ENCODE data around the gene CFAP74. TPM values are rescaled to one million over a fixed set of nuclear protein-coding genes. Genes with fewer than 3 reads are reported as not detected.

The CFAP74 gene
- total RNA-seq, 1 experiment from 2014 or later: not detected

DNA sequence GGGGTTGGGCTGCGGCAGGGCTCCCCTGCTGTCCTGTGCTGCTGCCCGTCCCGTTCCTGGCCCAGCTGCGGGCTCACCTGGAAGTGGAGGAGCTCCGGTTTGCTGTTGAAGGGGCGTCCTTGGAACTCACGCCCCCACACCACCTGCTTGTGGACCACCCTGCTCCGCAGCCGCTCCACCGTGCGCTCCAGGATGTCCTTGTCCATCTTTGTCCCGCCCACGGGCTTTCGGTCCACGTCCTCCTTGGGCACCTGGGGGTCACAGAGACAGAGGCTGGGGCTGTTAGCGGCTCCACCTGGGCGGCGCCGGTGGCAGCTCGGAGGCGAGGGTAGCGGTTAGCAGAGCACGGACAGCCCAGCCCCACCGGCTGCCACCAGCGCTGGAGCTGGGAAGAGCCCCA lies 38.8 kb downstream of the CFAP74 start:
- no peak for TF ChIP-seq EZH2 (IDR thresholded peaks at IDR 0.05; ENCODE audit: borderline replicate concordance, low read depth, low read length, poor library complexity, severe bottlenecking)
- TF ChIP-seq, protein P1, sequence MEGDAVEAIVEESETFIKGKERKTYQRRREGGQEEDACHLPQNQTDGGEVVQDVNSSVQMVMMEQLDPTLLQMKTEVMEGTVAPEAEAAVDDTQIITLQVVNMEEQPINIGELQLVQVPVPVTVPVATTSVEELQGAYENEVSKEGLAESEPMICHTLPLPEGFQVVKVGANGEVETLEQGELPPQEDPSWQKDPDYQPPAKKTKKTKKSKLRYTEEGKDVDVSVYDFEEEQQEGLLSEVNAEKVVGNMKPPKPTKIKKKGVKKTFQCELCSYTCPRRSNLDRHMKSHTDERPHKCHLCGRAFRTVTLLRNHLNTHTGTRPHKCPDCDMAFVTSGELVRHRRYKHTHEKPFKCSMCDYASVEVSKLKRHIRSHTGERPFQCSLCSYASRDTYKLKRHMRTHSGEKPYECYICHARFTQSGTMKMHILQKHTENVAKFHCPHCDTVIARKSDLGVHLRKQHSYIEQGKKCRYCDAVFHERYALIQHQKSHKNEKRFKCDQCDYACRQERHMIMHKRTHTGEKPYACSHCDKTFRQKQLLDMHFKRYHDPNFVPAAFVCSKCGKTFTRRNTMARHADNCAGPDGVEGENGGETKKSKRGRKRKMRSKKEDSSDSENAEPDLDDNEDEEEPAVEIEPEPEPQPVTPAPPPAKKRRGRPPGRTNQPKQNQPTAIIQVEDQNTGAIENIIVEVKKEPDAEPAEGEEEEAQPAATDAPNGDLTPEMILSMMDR (conservative IDR thresholded peaks at IDR 0.05; ENCODE audit: low read depth, low read length): no peak
- Histone ChIP-seq H3K4me1 (ENCODE audit: insufficient read depth, low read length, poor library complexity, severe bottlenecking) (peaks cover 3% of the 10 kb centered on the region), H3K27ac (ENCODE audit: low read depth, low read length, poor library complexity, severe bottlenecking) (no peak overlapping the region), H3K4me3 (ENCODE audit: low read depth, low read length, poor library complexity, severe bottlenecking) (no peak overlapping the region), H3K27me3 (replicated peaks; ENCODE audit: insufficient read depth, low read depth, low read length, poor library complexity) (no peaks in the 10 kb centered on the region), H3K9me3 (ENCODE audit: low read depth, low read length, poor library complexity, severe bottlenecking) (no peaks in the 10 kb centered on the region), H3K36me3 (ENCODE audit: insufficient read depth, low read length, poor library complexity, severe bottlenecking) (no peaks in the 10 kb centered on the region)
- intact Hi-C loops (cut with micrococcal nuclease; ENCODE audit: unreplicated experiment): no loop called here
- no TSS peak for BruUV-seq (replicated peaks)
- DNase-seq (ENCODE audit: low spot score): no peak
- ChIA-PET POLR2A (ENCODE audit: low non-redundant PET) (no interaction called here), CTCF (no interaction called here)

DNA sequence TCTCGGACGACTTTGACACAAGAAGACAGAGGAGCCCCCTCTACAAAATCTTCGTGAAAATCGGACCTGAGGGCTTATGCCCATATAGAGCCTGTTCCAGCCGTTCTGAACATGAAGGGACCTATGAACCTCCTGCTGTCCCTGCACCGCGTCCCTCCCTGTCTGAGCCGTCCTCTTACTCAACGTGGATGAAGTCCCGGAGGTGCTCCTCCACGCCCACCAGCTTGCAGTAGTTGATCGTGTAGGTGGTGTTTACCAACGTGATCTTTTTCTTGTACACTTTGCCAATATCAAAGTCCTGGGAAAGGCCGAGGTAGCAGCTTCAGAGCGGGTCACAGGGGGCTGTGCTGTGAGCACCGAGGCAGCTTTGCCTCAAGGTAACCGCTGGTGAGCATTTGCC lies 40.0 kb downstream of the CFAP74 start:
- no peaks in the 10 kb centered on the region for H3K9me3 ChIP-seq (ENCODE audit: low read depth, low read length, poor library complexity, severe bottlenecking)
- H3K4me1 ChIP-seq (ENCODE audit: insufficient read depth, low read length, poor library complexity, severe bottlenecking): peaks cover 3% of the 10 kb centered on the region
- TF ChIP-seq, protein P1 (conservative IDR thresholded peaks at IDR 0.05; ENCODE audit: low read depth, low read length): no peak
- TF ChIP-seq EZH2 (IDR thresholded peaks at IDR 0.05; ENCODE audit: borderline replicate concordance, low read depth, low read length, poor library complexity, severe bottlenecking): no peak
- no peak for DNase-seq (ENCODE audit: low spot score)
- no peak overlapping the region for H3K4me3 ChIP-seq (ENCODE audit: low read depth, low read length, poor library complexity, severe bottlenecking)
- no peak overlapping the region for H3K27ac ChIP-seq (ENCODE audit: low read depth, low read length, poor library complexity, severe bottlenecking)
- no TSS peak for BruUV-seq (replicated peaks)
- ChIA-PET CTCF (interaction anchor here (3.8 kb wide), 1 partner anchor 81 kb away, joined by 23 read pairs; no protein-coding TSS in a partner anchor), POLR2A (ENCODE audit: low non-redundant PET) (no interaction called here)
- no peaks in the 10 kb centered on the region for H3K36me3 ChIP-seq (ENCODE audit: insufficient read depth, low read length, poor library complexity, severe bottlenecking)
- intact Hi-C loops (cut with micrococcal nuclease; ENCODE audit: unreplicated experiment): no loop called here
- no peaks in the 10 kb centered on the region for H3K27me3 ChIP-seq (replicated peaks; ENCODE audit: insufficient read depth, low read depth, low read length, poor library complexity)

DNA sequence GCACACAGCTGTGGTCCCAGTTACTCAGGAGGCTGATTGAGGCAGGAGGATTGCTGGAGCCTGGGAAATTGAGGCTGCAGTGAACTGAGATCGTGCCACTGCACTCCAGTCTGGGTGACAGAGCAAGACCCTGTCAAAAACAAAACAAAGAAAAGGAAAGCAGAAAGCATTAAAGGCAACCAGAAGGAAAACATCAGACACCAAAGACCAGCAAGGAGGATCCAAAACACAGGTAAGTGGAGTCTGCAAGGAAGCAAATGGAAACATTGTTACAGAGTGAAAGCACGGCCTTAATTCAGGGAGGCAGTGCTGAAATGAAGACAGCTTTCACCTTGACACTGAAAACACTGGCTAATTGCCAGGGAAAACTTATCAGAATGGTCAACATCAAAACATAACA lies 40.8 kb downstream of the CFAP74 start:
- CTCF ChIA-PET: interaction anchor here (3.8 kb wide), 1 partner anchor 82 kb away, joined by 23 read pairs; no protein-coding TSS in a partner anchor

More for the DNA sequence above, 40.8 kb downstream of the CFAP74 start:
- Histone ChIP-seq H3K27me3 (replicated peaks; ENCODE audit: insufficient read depth, low read depth, low read length, poor library complexity) (no peaks in the 10 kb centered on the region), H3K9me3 (ENCODE audit: low read depth, low read length, poor library complexity, severe bottlenecking) (no peaks in the 10 kb centered on the region), H3K4me3 (ENCODE audit: low read depth, low read length, poor library complexity, severe bottlenecking) (no peak overlapping the region), H3K27ac (ENCODE audit: low read depth, low read length, poor library complexity, severe bottlenecking) (no peak overlapping the region), H3K36me3 (ENCODE audit: insufficient read depth, low read length, poor library complexity, severe bottlenecking) (no peaks in the 10 kb centered on the region), H3K4me1 (ENCODE audit: insufficient read depth, low read length, poor library complexity, severe bottlenecking) (peaks cover 3% of the 10 kb centered on the region)
- no TSS peak for BruUV-seq (replicated peaks)
- no peak for DNase-seq (ENCODE audit: low spot score)
- intact Hi-C loops (cut with micrococcal nuclease; ENCODE audit: unreplicated experiment): no loop called here
- POLR2A ChIA-PET (ENCODE audit: low non-redundant PET): no interaction called here
- TF ChIP-seq, protein P1 (conservative IDR thresholded peaks at IDR 0.05; ENCODE audit: low read depth, low read length): no peak
- TF ChIP-seq EZH2 (IDR thresholded peaks at IDR 0.05; ENCODE audit: borderline replicate concordance, low read depth, low read length, poor library complexity, severe bottlenecking): no peak
